Panc1 (cell line): ENCODE results near the gene HS3ST5.
"Not testable (repeated sequence)": the region's sequence is repeated elsewhere in the genome, so short reads cannot be mapped to it uniquely, and the experiment has no call there.

ENCODE experiments used
- CTCF ChIP-seq: fragments of 450-650 bp; IDR thresholded peaks from 2 replicates; pipeline ENCODE4 v1.5.1; 2017; ENCODE audit warnings: mild to moderate bottlenecking
- POLR2AphosphoS5 ChIP-seq: IDR thresholded peaks from 2 replicates; pipeline ENCODE4 v1.6.1; 2012; ENCODE audit warnings: mild to moderate bottlenecking, low read depth, low read length, moderate library complexity
- SIN3A ChIP-seq: IDR thresholded peaks from 2 replicates; pipeline ENCODE4 v1.6.1; 2012; ENCODE audit warnings: low read depth, mild to moderate bottlenecking, low read length, moderate library complexity, borderline replicate concordance; ENCODE audit not compliant: insufficient read depth
- TCF7L2 ChIP-seq: IDR thresholded peaks from 2 replicates; pipeline ENCODE4 v1.6.1; 2011; ENCODE audit warnings: mild to moderate bottlenecking, low read depth, low read length, inconsistent platforms
- TF ChIP-seq, protein P1 (sequence below), 2 experiments: IDR thresholded peaks; 2 replicates each; pipeline ENCODE4 v1.6.1; 2011 to 2012; ENCODE audit warnings: low read depth in 2 of 2, control low read depth in 1 of 2, low read length in 1 of 2, mild to moderate bottlenecking in 1 of 2, moderate library complexity in 1 of 2; ENCODE audit not compliant: insufficient read depth in 1 of 2

GRCh38 chr6:114011486-114011885, 331.3 kb downstream of the HS3ST5 start:
- not testable (repeated sequence) for TF ChIP-seq CTCF, POLR2AphosphoS5, TCF7L2, SIN3A
- TF ChIP-seq, protein P1, sequence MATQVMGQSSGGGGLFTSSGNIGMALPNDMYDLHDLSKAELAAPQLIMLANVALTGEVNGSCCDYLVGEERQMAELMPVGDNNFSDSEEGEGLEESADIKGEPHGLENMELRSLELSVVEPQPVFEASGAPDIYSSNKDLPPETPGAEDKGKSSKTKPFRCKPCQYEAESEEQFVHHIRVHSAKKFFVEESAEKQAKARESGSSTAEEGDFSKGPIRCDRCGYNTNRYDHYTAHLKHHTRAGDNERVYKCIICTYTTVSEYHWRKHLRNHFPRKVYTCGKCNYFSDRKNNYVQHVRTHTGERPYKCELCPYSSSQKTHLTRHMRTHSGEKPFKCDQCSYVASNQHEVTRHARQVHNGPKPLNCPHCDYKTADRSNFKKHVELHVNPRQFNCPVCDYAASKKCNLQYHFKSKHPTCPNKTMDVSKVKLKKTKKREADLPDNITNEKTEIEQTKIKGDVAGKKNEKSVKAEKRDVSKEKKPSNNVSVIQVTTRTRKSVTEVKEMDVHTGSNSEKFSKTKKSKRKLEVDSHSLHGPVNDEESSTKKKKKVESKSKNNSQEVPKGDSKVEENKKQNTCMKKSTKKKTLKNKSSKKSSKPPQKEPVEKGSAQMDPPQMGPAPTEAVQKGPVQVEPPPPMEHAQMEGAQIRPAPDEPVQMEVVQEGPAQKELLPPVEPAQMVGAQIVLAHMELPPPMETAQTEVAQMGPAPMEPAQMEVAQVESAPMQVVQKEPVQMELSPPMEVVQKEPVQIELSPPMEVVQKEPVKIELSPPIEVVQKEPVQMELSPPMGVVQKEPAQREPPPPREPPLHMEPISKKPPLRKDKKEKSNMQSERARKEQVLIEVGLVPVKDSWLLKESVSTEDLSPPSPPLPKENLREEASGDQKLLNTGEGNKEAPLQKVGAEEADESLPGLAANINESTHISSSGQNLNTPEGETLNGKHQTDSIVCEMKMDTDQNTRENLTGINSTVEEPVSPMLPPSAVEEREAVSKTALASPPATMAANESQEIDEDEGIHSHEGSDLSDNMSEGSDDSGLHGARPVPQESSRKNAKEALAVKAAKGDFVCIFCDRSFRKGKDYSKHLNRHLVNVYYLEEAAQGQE (IDR thresholded peaks at IDR 0.05; ENCODE audit: insufficient read depth in 1 of 2, low read depth in 2 of 2, low read length in 1 of 2): not testable (repeated sequence)
